Muscle of leg (tissue), 11 donors: ENCODE measurements around the gene SLC22A17. TPM values are rescaled to one million over a fixed set of nuclear protein-coding genes. Genes with fewer than 3 reads are reported as not detected.
A peak's percentile ranks its signal among the peaks of the same experiment; 100 is the strongest.

ENCODE experiments used
- DNase-seq: peaks from one replicate; pipeline ENCODE4 v3.0.0; 2013
- H3K27ac ChIP-seq: one replicate; pipeline ENCODE4 v1.5.1; 2013; ENCODE audit warnings: mild to moderate bottlenecking, low read length, control low read depth
- H3K27me3 ChIP-seq: one replicate; pipeline ENCODE4 v1.6.1; 2013; ENCODE audit warnings: low read length; ENCODE audit not compliant: control insufficient read depth, insufficient read depth
- H3K36me3 ChIP-seq: one replicate; pipeline ENCODE4 v1.6.1; 2013; ENCODE audit warnings: low read length; ENCODE audit not compliant: control insufficient read depth, insufficient read depth
- H3K4me1 ChIP-seq: one replicate; pipeline ENCODE4 v1.6.1; 2013; ENCODE audit warnings: low read length; ENCODE audit not compliant: control insufficient read depth, insufficient read depth
- H3K4me3 ChIP-seq: one replicate; pipeline ENCODE4 v1.5.1; 2013; ENCODE audit warnings: low read length, control low read depth
- H3K9me3 ChIP-seq: replicated peaks from 2 replicates; pipeline ENCODE4 v1.6.1; 2013; ENCODE audit warnings: low read depth, low read length; ENCODE audit not compliant: control insufficient read depth
- WGBS: methylation state at CpG from one replicate; pipeline ENCODE4 v1.1.5; 2013; ENCODE audit warnings: missing lambda C conversion rate; ENCODE audit not compliant: insufficient coverage; 5-methylcytosine and 5-hydroxymethylcytosine counted together
- polyA plus RNA-seq, 8 donors: library from polyadenylated mRNA; unstranded; fragments of 120-200 nt; gene quantifications; one replicate each; pipeline versions ENCODE4 v1.2.1 to v1.2.3, GENCODE V29; 2013; ENCODE audit warnings: inconsistent platforms in 1 of 8, low replicate concordance in 1 of 8; ENCODE audit not compliant: insufficient read length in 8 of 8, insufficient read depth in 1 of 8
- total RNA-seq: library from RNA; stranded (reverse); fragments of 120-200 nt; gene quantifications from one replicate; pipeline ENCODE4 v1.2.4, GENCODE V29; 2013

The SLC22A17 gene
- total and polyA plus RNA-seq, 9 donors, result 15.5 to 26.8 (median 20.2) TPM

DNA sequence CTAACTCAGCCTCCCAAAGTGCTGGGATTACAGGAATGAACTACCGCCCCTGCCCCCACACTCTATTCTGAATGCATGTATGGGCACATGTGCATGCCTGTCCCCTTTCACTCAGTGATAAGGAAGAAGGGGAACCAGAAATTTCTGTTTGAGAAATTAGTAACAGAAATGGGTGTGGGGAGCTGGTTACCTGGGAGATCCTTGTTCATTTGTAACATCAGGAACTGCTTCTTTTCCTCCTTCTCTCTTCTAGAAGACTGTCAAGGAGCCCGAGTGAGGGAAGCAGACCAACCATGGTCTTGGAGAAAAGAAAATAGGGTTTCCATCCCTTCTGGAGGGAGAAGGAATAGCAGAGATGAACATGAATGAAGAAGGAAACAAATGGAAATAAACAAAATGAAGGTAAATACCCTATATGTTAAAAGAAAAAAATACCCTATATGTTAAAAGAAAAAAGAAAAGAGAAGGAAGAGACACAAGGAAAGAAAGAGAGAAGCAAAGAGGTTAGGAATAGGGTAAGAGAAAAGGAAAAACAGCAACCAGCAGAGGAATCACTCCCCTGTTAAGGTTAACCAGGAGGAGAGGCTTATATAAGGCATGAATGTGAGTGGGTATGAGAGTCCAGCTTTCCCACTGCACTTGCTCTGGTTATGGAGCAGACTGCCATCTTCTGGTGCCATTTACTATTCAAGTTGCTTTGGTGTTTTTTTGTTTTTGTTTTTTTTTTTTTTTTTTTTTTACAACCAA lies 53.3 kb downstream of the SLC22A17 start:
- H3K27ac ChIP-seq, result no peak overlapping the region
- peaks cover 24% of the 10 kb centered on the region for H3K4me1 ChIP-seq
- H3K4me3 ChIP-seq, result no peak overlapping the region
- peak; percentile 52 for DNase-seq
- WGBS, result no CpG with 5 or more reads among the region's 2 CpGs
- H3K27me3 ChIP-seq, result no peaks in the 10 kb centered on the region
- peaks cover 25% of the 10 kb centered on the region for H3K36me3 ChIP-seq
- no peaks in the 10 kb centered on the region for H3K9me3 ChIP-seq

GRCh38 chr14:23297611-23298277 lies 54.9 kb downstream of the SLC22A17 start:
- Histone ChIP-seq H3K4me1 (peaks cover 18% of the 10 kb centered on the region), H3K27ac (no peak overlapping the region), H3K9me3 (no peaks in the 10 kb centered on the region), H3K36me3 (peaks cover 25% of the 10 kb centered on the region), H3K27me3 (peaks cover 6% of the 10 kb centered on the region), H3K4me3 (no peak overlapping the region)
- WGBS, result 88% methylated on average over 5 of the region's 7 CpGs
- DNase-seq, result no peak

DNA sequence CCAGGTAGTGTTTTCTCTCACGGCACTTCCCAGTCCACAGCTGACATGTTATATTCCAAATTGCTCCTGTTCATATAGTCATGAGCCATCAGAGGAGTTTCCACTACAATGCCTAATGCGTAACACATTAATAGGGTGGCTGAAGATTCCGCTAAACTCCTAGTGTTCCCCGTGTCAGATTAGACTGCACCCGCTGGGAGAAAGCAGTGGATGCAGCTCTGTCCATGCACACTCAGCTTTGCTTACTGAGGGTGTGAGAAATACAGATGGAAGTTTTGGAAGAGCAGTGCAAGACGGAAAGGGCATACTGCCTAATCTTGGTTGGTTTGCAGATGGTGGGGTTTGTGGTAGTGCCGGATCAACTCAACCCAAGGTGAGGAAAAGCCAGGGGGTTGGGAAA lies 55.6 kb downstream of the SLC22A17 start:
- Histone ChIP-seq H3K4me1 (peaks cover 16% of the 10 kb centered on the region), H3K27me3 (peaks cover 9% of the 10 kb centered on the region), H3K27ac (no peak overlapping the region), H3K9me3 (no peaks in the 10 kb centered on the region), H3K4me3 (no peak overlapping the region), H3K36me3 (peaks cover 25% of the 10 kb centered on the region)
- DNase-seq, result no peak
- WGBS, result 80% methylated on average over 7 of the region's 7 CpGs

Other genes with a start within 250 kb of the SLC22A17 start
- not detected for gene CIROP, start 247.9 kb downstream of the SLC22A17 start, total RNA-seq
- not detected for gene CIROP, start 247.9 kb downstream of the SLC22A17 start, polyA plus RNA-seq
- 0.13 TPM for gene CEBPE, start 233.6 kb downstream of the SLC22A17 start, total RNA-seq
- under 1 TPM; 0.12 to 0.33 (median 0.16) TPM for gene CEBPE, start 233.6 kb downstream of the SLC22A17 start, polyA plus RNA-seq
- 4.2 TPM for gene SLC7A8, start 169.2 kb downstream of the SLC22A17 start, total RNA-seq
- gene SLC7A8, start 169.2 kb downstream of the SLC22A17 start, polyA plus RNA-seq, result 10 to 100 TPM in 2 of 8 donors, 1 to 10 TPM in 6; 2.6 to 10.6 (median 5.0) TPM
- not detected for gene RNF212B, start 115.0 kb downstream of the SLC22A17 start, total RNA-seq
- under 1 TPM in 1 of 8 donors, not detected in 7; 0.52 TPM for gene RNF212B, start 115.0 kb downstream of the SLC22A17 start, polyA plus RNA-seq
- gene HOMEZ, start 66.8 kb downstream of the SLC22A17 start, total RNA-seq, result 8.6 TPM
- 10 to 100 TPM in 5 of 8 donors, 1 to 10 TPM in 3; 8.9 to 12.6 (median 11.1) TPM for gene HOMEZ, start 66.8 kb downstream of the SLC22A17 start, polyA plus RNA-seq
- gene PPP1R3E, start 50.0 kb downstream of the SLC22A17 start, total RNA-seq, result 7.5 TPM
- 10 to 100 TPM in 5 of 8 donors, 1 to 10 TPM in 3; 8.0 to 19.2 (median 12.3) TPM for gene PPP1R3E, start 50.0 kb downstream of the SLC22A17 start, polyA plus RNA-seq
- gene BCL2L2, start 46.1 kb downstream of the SLC22A17 start, total RNA-seq, result 15.1 TPM
- 10 to 100 TPM; 26.1 to 39.3 (median 31.6) TPM for gene BCL2L2, start 46.1 kb downstream of the SLC22A17 start, polyA plus RNA-seq
- 58.2 TPM for gene PABPN1, start 31.4 kb downstream of the SLC22A17 start, total RNA-seq
- 100 to 1,000 TPM; 103 to 134 (median 123) TPM for gene PABPN1, start 31.4 kb downstream of the SLC22A17 start, polyA plus RNA-seq
- 20.8 TPM for gene EFS, start 12.3 kb upstream of the SLC22A17 start, total RNA-seq
- gene EFS, start 12.3 kb upstream of the SLC22A17 start, polyA plus RNA-seq, result 10 to 100 TPM; 35.1 to 51.4 (median 45.4) TPM
- not detected for gene IL25, start 19.9 kb upstream of the SLC22A17 start, total RNA-seq
- gene IL25, start 19.9 kb upstream of the SLC22A17 start, polyA plus RNA-seq, result not detected
- gene CMTM5, start 24.2 kb upstream of the SLC22A17 start, total RNA-seq, result 1.1 TPM
- gene CMTM5, start 24.2 kb upstream of the SLC22A17 start, polyA plus RNA-seq, result 1 to 10 TPM in 6 of 8 donors, under 1 TPM in 2; 0.88 to 4.5 (median 2.5) TPM
- 0.66 TPM for gene MYH6, start 55.4 kb upstream of the SLC22A17 start, total RNA-seq
- 1 to 10 TPM; 3.4 to 7.2 (median 4.4) TPM for gene MYH6, start 55.4 kb upstream of the SLC22A17 start, polyA plus RNA-seq
- 124 TPM for gene MYH7, start 82.8 kb upstream of the SLC22A17 start, total RNA-seq
- gene MYH7, start 82.8 kb upstream of the SLC22A17 start, polyA plus RNA-seq, result 100 to 1,000 TPM; 345 to 948 (median 605) TPM
- 45.8 TPM for gene NGDN, start 116.8 kb upstream of the SLC22A17 start, total RNA-seq
- gene NGDN, start 116.8 kb upstream of the SLC22A17 start, polyA plus RNA-seq, result 10 to 100 TPM; 37.0 to 46.9 (median 39.6) TPM
- gene ZFHX2, start 198.9 kb upstream of the SLC22A17 start, total RNA-seq, result 0.35 TPM
- 1 to 10 TPM; 1.2 to 2.5 (median 1.8) TPM for gene ZFHX2, start 198.9 kb upstream of the SLC22A17 start, polyA plus RNA-seq
- 8.2 TPM for gene THTPA, start 203.4 kb upstream of the SLC22A17 start, total RNA-seq
- gene THTPA, start 203.4 kb upstream of the SLC22A17 start, polyA plus RNA-seq, result 10 to 100 TPM; 11.1 to 14.2 (median 13.4) TPM
- gene AP1G2, start 214.9 kb upstream of the SLC22A17 start, total RNA-seq, result 9.5 TPM
- gene AP1G2, start 214.9 kb upstream of the SLC22A17 start, polyA plus RNA-seq, result 10 to 100 TPM; 13.9 to 30.0 (median 19.7) TPM
- 0.53 TPM for gene JPH4, start 225.9 kb upstream of the SLC22A17 start, total RNA-seq
- 1 to 10 TPM in 4 of 8 donors, under 1 TPM in 4; 0.26 to 3.0 (median 0.95) TPM for gene JPH4, start 225.9 kb upstream of the SLC22A17 start, polyA plus RNA-seq